Cardiac muscle cell (in vitro differentiated cells and primary cell): ENCODE measurements around the gene SPATC1L. TPM values are rescaled to one million over a fixed set of nuclear protein-coding genes. Genes with fewer than 3 reads are reported as not detected.

Source experiments
- DNase-seq, 2 donors: peaks; one replicate each; pipeline versions ENCODE4 v3.0.0 to v3.0.0-alpha.2; 2010 to 2017; ENCODE audit warnings: low read depth in 1 of 2, low spot score in 1 of 2
- H3K27ac ChIP-seq: fragments of 200-600 bp; sonication (generic); 2 replicates; pipeline ENCODE4 v1.5.1; 2016
- H3K27me3 ChIP-seq: fragments of 200-600 bp; sonication (generic); 2 replicates; pipeline ENCODE4 v1.6.0; 2016; ENCODE audit warnings: control low read depth
- H3K36me3 ChIP-seq: fragments of 200-600 bp; sonication (generic); 2 replicates; pipeline ENCODE4 v1.5.1; 2016; ENCODE audit warnings: control low read depth
- H3K4me1 ChIP-seq: fragments of 200-600 bp; sonication (generic); 2 replicates; pipeline ENCODE4 v1.8.1; 2017; ENCODE audit warnings: low read depth, mild to moderate bottlenecking, mixed run types
- H3K4me3 ChIP-seq: fragments of 200-600 bp; sonication (generic); 2 replicates; pipeline ENCODE4 v1.5.1; 2016; ENCODE audit warnings: mild to moderate bottlenecking
- H3K9me3 ChIP-seq: fragments of 200-600 bp; sonication (generic); 2 replicates; pipeline ENCODE4 v1.5.1; 2017; ENCODE audit warnings: low read depth, mild to moderate bottlenecking, control low read depth
- CTCF ChIP-seq: IDR thresholded peaks from 2 replicates; pipeline ENCODE4 v1.5.1; 2012; ENCODE audit warnings: low read depth, mild to moderate bottlenecking, low read length
- polyA plus RNA-seq: library from polyadenylated mRNA; unstranded; fragments of >200 nt; fragmentation: Nextera tagmentation; extraction: Ambion mirVana; gene quantifications from 2 replicates; pipeline ENCODE4 v1.2.1, GENCODE V29; 2016
- total RNA-seq: library from RNA; depleted of rRNA; stranded (reverse); fragments of >200 nt; gene quantifications from 2 replicates; pipeline ENCODE4 v1.2.3, GENCODE V29; 2016

SPATC1L gene
- total and polyA plus RNA-seq, 2 experiments from 2014 or later = 58.8 to 63.0 TPM

DNA sequence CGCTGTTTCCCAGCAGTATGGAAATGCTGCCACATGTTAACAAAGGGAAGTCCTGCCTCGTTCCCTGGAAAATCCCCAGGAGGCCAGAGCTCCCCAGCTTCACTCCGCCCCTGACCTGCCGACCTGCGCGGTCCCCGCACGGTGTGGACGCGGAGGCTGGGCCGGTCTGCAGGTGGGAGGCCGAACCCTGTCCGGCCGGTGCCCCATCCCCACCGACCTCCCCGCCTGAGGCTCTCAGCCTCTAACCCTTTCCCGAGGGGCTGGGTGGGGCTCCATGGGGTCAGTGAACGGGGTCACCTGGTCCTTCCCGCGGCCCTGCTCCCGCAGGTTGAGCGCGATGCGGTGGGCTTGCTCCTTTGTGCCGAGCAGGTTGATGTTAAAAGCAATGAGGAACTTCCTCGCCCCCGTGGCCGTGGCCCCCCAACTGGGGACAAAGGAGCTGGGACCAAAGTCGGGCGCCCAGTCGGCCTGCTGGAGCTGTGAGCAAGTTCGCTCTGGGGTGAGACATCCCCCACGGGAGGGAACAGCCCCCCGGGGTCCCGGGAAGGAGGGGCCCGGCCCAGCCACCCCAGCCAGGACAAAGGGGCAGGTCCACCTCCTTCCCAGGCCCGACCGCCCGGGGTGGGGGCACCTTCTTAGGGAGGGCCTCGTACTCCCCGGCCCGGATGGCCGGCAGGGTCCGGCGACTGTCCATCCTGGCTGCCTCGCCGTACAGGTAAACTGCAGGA is 32.8 kb downstream of the SPATC1L start:
- Histone ChIP-seq H3K9me3 (no peaks in the 10 kb centered on the region), H3K27ac (no peak overlapping the region), H3K36me3 (no peaks in the 10 kb centered on the region), H3K27me3 (no peaks in the 10 kb centered on the region), H3K4me3 (no peak overlapping the region), H3K4me1 (peaks cover 42% of the 10 kb centered on the region)
- TF ChIP-seq CTCF = no peak
- DNase-seq = no peak

GRCh38 chr21:46150491-46151121 is 33.7 kb downstream of the SPATC1L start:
- DNase-seq = no peak
- no peak for TF ChIP-seq CTCF
- Histone ChIP-seq H3K36me3 (no peaks in the 10 kb centered on the region), H3K27me3 (no peaks in the 10 kb centered on the region), H3K4me3 (no peak overlapping the region), H3K27ac (no peak overlapping the region), H3K4me1 (peaks cover 36% of the 10 kb centered on the region), H3K9me3 (no peaks in the 10 kb centered on the region)

- Histone ChIP-seq H3K4me1 (peaks cover 30% of the 10 kb centered on the region), H3K9me3 (no peaks in the 10 kb centered on the region), H3K36me3 (no peaks in the 10 kb centered on the region), H3K27ac (no peak overlapping the region), H3K4me3 (no peak overlapping the region), H3K27me3 (no peaks in the 10 kb centered on the region)
- DNase-seq = no peak
- no peak for TF ChIP-seq CTCF
Measured at GRCh38 chr21:46150073-46150472, 34.2 kb downstream of the SPATC1L start.

- no peak for TF ChIP-seq CTCF
- H3K36me3 ChIP-seq = no peaks in the 10 kb centered on the region
- H3K9me3 ChIP-seq = no peaks in the 10 kb centered on the region
- H3K4me1 ChIP-seq = peaks cover 26% of the 10 kb centered on the region
- DNase-seq = no peak
- no peak overlapping the region for H3K27ac ChIP-seq
- H3K4me3 ChIP-seq = no peak overlapping the region
- H3K27me3 ChIP-seq = no peaks in the 10 kb centered on the region
Measured at GRCh38 chr21:46149205-46149901, 34.9 kb downstream of the SPATC1L start.

DNA sequence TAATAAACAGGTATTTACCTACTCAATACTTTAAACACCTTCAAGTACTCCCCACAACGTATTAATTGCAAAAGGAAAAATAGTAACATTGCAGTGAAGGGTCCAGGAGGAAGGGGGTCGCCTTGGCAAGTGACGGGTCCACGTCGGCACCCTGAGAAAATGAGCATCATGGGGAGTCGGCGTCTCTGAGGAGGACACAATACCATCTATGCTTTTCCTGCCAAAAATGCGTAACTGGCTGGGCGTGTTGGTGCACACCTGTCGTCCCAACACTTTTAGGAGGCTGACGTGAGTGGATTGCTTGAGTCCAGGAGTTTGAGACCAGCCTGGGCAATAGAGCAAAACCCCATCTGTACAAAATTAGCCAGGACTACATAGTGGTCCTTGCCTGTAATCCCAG is 36.2 kb downstream of the SPATC1L start:
- Histone ChIP-seq H3K9me3 (no peaks in the 10 kb centered on the region), H3K27ac (no peak overlapping the region), H3K4me3 (no peak overlapping the region), H3K27me3 (no peaks in the 10 kb centered on the region), H3K4me1 (peaks cover 13% of the 10 kb centered on the region), H3K36me3 (no peaks in the 10 kb centered on the region)
- no peak for DNase-seq
- no peak for TF ChIP-seq CTCF
